HG03039 (cell line): Measurements from ENCODE around the gene PKP4.
"Not testable (repeated sequence)": the region's sequence is repeated elsewhere in the genome, so short reads cannot be mapped to it uniquely, and the experiment has no call there.

ENCODE experiments used
- ATAC-seq: cut with Tn5 transposase; IDR thresholded peaks from one replicate; pipeline ENCODE4 v1.9.1; 2021; ENCODE audit warnings: mild to moderate bottlenecking, moderate library complexity; ENCODE audit not compliant: unreplicated experiment

PKP4 gene

GRCh38 chr2:158464426-158465281 lies 7.9 kb downstream of the PKP4 start:
- no peak for ATAC-seq

- ATAC-seq, result no peak
Measured at GRCh38 chr2:158467248-158467647, 10.5 kb downstream of the PKP4 start.

GRCh38 chr2:158472829-158473228 lies 16.1 kb downstream of the PKP4 start:
- not testable (repeated sequence) for ATAC-seq

- not testable (repeated sequence) for ATAC-seq
Measured at GRCh38 chr2:158473300-158473699, 16.5 kb downstream of the PKP4 start.

- ATAC-seq, result no peak
Measured at GRCh38 chr2:158473719-158474392, 17.1 kb downstream of the PKP4 start.

GRCh38 chr2:158474526-158475011 lies 17.8 kb downstream of the PKP4 start:
- not testable (repeated sequence) for ATAC-seq

GRCh38 chr2:158477202-158477601 lies 20.4 kb downstream of the PKP4 start:
- ATAC-seq, result no peak

- no peak for ATAC-seq
Measured at GRCh38 chr2:158478237-158478636, 21.5 kb downstream of the PKP4 start.

- no peak for ATAC-seq
Measured at GRCh38 chr2:158478816-158479215, 22.1 kb downstream of the PKP4 start.

- no peak for ATAC-seq
Measured at GRCh38 chr2:158481116-158481515, 24.4 kb downstream of the PKP4 start.

- ATAC-seq, result no peak
Measured at GRCh38 chr2:158482594-158482993, 25.8 kb downstream of the PKP4 start.

- ATAC-seq, result no peak
Measured at GRCh38 chr2:158484892-158485556, 28.3 kb downstream of the PKP4 start.

GRCh38 chr2:158486150-158486969 lies 29.6 kb downstream of the PKP4 start:
- ATAC-seq, result no peak

GRCh38 chr2:158486970-158487325 lies 30.2 kb downstream of the PKP4 start:
- ATAC-seq, result no peak

- no peak for ATAC-seq
Measured at GRCh38 chr2:158487419-158487818, 30.7 kb downstream of the PKP4 start.

- ATAC-seq, result no peak
Measured at GRCh38 chr2:158488442-158489216, 31.9 kb downstream of the PKP4 start.

GRCh38 chr2:158489366-158490112 lies 32.8 kb downstream of the PKP4 start:
- no peak for ATAC-seq

GRCh38 chr2:158491072-158491471 lies 34.3 kb downstream of the PKP4 start:
- ATAC-seq, result no peak

GRCh38 chr2:158493458-158493857 lies 36.7 kb downstream of the PKP4 start:
- ATAC-seq, result no peak
